HG02970 (cell line): ENCODE results near the gene PRR7.
"Not testable (repeated sequence)": the region's sequence is repeated elsewhere in the genome, so short reads cannot be mapped to it uniquely, and the experiment has no call there.

Experiments used
- ATAC-seq: cut with Tn5 transposase; IDR thresholded peaks from one replicate; pipeline ENCODE4 v1.9.1; 2021; ENCODE audit warnings: mild to moderate bottlenecking, moderate library complexity, moderate number of reproducible peaks; ENCODE audit not compliant: unreplicated experiment, low FRiP score

PRR7 gene

DNA sequence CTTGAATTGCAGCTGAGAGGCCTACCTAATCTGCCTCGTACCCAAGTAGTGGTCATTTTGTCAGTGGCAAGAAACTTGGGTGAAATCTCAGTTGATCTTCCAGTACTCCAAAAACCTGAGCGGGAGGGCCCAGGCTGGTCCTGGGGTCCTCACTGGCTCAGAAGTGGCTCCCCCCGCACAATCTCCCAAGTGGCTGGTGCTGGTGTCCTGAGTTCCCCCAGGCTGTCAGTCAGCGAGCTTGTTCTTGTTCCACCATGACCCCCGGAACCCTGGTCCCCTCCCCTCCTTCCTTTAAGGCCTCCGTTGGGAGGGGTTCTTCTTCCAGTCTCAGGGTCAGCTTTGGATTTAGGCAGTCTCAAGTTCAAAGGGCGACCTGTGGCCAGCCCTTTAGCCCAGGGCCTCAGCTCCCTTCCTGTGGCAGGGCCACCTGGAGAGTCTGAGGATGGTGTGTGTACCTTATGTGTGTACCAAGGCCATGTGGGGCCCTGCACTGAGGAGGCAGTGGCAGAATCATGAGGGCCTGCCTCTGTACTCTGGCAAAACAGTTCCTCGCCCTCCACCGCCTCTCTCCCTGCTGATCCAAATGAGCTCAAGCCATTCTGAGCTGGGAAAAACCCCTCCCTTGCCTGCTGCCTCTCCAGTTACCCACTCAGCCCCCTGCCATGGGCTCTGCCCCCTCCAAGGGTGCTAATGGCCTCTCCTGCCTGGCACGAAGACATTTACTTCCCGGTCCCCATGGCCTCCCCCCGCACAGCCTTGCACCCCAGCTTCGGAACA, 31.3 kb downstream of the PRR7 start:
- ATAC-seq, result no peak

- no peak for ATAC-seq
Measured at GRCh38 chr5:177478711-177479646, 32.4 kb downstream of the PRR7 start.

- no peak for ATAC-seq
Measured at GRCh38 chr5:177479774-177480173, 33.2 kb downstream of the PRR7 start.

DNA sequence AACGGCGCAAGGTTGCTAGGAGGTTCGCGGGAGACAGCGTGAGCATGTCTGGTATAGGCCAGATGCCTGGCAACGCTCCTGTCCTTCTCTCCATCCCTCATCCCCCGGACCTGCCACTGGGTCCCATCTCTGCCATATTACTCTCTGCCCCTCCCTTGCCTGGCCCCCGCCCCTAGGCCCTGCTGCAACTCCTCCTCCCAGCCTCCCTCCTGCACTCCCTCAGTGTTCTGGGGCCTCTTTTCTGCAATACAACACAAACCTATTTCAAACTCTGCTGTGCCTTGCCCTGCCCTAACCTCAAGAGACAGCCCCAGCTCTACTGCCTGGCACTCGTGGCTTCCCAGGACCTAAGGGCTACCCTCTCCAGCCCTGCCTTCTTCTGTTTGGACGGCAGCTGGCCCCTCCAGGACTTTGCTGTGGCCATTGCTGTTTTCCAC, 35.8 kb downstream of the PRR7 start:
- ATAC-seq, result no peak

DNA sequence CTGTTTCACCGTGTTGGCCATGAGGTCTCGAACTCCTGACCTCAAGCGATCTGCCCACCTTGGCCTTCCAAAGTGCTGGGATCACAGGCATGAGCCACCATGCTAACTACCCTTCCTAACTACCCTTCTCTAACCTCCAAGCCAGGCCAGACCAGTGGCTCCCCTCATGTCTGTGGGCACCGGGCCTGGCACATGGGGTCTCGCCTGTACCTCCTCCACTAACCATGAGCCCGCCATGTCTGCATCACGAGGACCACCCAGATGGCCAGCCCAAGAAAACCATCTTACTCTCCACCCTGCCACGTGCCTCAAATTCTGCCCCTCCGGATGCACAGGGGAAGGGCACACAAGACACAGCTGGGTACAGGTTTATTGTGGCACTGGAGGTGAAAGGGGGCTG, 36.4 kb downstream of the PRR7 start:
- ATAC-seq, result no peak

DNA sequence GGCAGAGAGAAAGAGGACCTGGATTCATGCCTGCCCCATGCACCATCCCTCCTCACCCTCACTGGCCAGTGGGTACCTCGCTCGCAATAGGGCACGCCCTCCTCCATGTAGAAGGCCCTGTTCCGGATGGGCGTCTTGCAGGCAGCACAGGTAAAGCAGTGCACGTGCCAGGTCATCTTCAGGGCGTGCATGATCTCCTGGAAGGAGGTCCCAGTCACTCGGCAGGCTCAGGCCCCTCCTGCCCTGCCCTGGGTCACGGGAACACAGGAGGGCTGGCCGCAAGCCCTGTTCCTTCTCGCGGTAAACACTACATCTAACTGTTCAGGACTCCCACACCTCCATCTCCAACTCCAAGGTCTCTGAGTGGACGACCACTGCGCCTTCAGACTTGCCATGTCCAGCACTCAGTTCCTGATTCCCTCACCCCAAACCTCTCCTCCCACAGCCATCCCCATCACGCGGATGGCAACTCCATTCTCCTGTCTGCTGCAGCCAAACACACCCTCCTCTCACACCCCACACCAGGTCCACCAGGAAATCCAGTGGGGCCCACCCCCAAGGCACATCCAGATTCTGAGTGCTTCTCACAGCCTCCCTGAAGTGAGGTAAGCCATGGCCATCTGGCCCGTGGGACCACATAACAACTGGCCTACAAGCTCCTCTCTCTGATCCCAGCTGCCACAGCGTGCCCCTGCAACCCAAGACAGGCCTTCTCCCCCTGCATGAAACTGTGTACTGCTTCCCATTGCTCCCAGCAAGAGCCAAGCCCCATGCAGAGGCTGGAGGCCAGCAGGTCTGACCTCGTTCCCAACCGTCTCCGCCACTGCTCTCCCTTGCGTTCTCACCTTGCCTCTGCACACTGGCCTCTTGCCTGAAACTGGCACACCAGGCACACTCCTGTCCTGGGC, 37.6 kb downstream of the PRR7 start:
- no peak for ATAC-seq

GRCh38 chr5:177484902-177485549, 38.4 kb downstream of the PRR7 start:
- ATAC-seq, result no peak

DNA sequence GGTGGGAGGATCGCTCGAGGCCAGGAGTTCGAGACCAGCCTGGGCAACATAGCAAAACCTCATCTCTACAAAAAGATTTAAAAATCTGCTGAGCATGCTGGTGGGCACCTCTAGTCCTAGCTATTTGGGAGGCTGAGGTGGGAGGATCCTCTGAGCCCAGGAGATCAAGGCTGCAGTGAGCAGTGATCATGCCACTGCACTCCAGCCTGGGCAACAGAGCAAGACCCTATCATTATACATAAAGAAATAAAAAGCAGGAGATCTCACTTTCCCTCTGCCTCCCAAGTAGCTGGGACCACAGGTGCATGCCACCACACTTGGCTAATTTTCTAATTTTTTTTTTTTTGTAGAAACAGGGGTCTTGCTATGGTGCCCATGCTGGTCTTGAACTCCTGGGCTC, 39.1 kb downstream of the PRR7 start:
- ATAC-seq, result not testable (repeated sequence)

DNA sequence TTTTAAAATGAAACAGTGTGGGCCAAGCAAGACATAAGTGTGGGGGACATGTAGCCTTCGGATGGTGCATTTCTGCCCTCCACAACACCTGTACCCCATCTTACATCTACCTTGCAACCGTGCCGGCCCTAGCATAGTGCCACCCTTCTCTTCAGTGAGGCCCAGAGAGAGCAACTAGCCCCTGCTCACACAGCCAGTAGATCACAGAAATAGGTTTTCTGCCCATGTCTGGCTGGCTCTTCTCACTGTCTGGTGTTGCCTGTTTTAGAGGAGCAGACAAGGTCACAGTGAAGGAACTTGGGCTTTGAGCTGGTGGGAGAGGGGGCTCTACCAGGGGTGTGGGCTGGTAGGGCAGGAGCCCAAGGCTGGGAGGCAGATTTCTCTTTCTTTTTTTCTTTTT, 39.6 kb downstream of the PRR7 start:
- ATAC-seq, result no peak

DNA sequence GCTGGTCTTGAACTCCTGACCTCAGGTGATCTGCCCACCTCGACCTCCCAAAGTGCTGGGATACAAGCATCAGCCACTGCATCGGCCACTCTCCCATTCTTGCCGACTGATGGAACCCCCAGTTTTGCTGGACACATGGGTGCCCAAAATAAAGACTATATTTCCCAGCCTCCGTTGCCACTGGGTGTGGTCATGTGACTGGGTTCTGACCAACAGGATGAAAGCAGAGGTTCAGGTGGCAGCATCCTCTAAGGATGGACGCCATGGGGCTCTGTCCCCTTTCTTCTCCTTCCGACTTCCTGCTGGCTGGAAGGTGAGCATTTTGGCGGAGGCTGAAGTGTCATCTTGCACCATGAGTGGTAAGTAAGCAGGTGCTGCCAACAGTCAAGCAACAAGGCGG, 40.5 kb downstream of the PRR7 start:
- ATAC-seq, result no peak

DNA sequence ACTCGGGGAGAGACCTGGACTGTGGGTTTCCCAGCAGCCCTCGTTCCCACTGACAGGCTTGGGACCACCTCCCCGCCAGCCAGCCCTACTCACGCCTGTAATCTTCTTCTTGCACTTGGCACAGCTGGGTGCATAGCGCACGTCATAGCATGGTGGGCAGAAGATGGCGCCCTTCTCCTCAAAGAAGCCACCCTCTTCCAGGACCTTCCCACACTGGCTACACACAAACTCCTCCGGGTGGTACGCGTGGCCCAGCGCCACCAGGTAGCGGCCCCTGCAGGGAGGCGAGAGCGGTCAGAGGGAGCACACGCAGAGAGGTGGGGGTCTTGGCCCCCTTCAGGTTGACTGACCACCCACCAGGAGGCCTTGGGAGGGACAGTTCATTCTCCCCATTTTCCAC, 41.4 kb downstream of the PRR7 start:
- no peak for ATAC-seq

GRCh38 chr5:177489119-177489716, 42.6 kb downstream of the PRR7 start:
- ATAC-seq, result no peak

DNA sequence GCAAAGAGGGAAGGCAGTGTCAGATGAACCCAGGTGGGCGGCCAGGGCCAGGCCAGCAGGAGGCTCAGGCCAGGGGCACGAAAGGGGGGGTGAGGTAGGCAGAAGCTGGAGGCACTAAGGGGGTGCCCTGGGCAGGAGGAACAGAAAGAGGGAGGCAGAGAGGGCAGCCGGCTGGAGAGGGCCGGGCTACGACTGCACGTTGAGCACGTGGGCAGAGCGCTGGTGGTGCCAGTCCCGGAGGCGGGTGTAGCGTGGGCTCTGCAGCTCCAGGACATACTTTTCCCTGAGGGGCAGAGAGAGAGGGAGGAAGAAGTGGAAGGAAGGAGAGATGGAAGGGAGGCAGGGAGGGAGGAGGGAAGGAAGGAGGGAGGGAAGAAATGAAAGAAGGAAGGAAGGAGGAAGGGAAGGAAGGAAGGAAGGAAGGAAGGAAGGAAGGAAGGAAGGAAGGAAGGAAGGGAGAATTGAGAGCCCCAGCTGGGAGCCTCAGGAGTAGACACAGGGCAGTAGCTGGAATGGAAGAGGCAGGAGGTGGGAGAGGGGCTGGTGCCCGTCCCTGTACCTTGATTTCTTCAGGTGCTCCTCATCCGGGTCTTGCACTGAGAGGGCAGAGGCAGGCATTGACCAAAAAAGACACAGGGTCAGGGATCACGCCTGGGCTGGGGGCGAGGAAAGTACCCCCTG, 43.8 kb downstream of the PRR7 start:
- ATAC-seq, result no peak

DNA sequence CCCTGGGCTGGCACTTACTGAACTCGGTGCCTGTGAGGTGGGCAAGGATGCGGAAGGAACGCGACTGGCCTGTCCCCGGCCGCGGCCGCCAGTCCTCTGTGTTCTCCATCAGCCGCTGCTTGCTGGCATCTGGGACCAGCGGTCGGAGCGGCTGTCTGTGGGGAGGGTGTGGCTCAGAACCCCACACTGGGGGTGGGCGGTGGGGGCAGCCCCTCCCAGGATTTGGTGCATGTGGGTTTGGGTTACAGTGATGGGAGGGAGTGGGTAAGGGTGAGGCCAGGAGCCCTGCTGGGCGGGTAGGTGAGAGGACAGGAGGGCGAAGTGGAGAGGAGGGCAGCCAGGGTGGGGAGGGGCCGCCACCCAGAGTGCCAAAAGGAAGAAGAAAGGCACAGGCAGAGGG, 44.4 kb downstream of the PRR7 start:
- ATAC-seq, result no peak

GRCh38 chr5:177491429-177491945, 44.9 kb downstream of the PRR7 start:
- no peak for ATAC-seq

- ATAC-seq, result no peak
Measured at GRCh38 chr5:177491983-177492746, 45.6 kb downstream of the PRR7 start.

DNA sequence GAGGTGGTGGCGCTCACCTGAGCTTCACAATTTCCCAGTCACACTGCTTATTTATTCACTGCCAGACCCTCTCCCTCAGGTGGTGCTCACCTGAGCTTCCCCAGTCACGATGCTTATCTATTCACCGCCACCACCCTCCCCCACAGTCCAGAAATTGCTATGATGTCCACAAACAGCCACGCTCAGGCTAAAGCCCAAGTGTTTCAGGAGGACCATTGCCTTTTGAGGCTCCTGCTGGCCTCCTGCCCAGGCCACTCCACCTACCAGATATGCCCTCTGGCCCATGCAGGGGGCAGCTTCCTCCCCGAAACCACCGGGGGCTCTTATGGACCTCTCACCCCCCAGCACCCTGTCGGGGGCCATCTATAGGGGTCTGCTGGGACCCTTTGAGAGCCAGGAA, 46.2 kb downstream of the PRR7 start:
- ATAC-seq, result no peak

GRCh38 chr5:177493795-177494345, 47.3 kb downstream of the PRR7 start:
- no peak for ATAC-seq
